CD14-positive monocyte (primary cell): ENCODE results near the gene MICAL2. TPM values are rescaled to one million over a fixed set of nuclear protein-coding genes. Genes with fewer than 3 reads are reported as not detected.
A peak's percentile ranks its signal among the peaks of the same experiment; 100 is the strongest.

Source experiments
- DNase-seq, 3 donors: peaks; one replicate each; pipeline ENCODE4 v3.0.0-alpha.2; 2011 to 2022
- H2AFZ ChIP-seq: 2 replicates; pipeline ENCODE4 v1.6.0; 2012; ENCODE audit warnings: mild to moderate bottlenecking, low read depth, low read length, inconsistent platforms; ENCODE audit not compliant: insufficient read depth, poor library complexity, severe bottlenecking
- H3K27ac ChIP-seq, 2 donors: 1 replicate in 1 of 2; 2 replicates in 1 of 2; pipeline ENCODE4 v1.5.1; 2012 to 2013; ENCODE audit warnings: low read length in 2 of 2, control low read depth in 1 of 2, inconsistent platforms in 1 of 2, low read depth in 1 of 2, mild to moderate bottlenecking in 1 of 2
- H3K27me3 ChIP-seq, 2 donors: one replicate each; pipeline versions ENCODE4 v1.6.0 to v1.6.1; 2011 to 2013; ENCODE audit warnings: low read length in 2 of 2; ENCODE audit not compliant: control insufficient read depth in 2 of 2, insufficient read depth in 2 of 2
- H3K36me3 ChIP-seq, 2 donors: replicated peaks in 1 of 2; 1 replicate in 1 of 2; 2 replicates in 1 of 2; pipeline versions ENCODE4 v1.5.1 to v1.6.1; 2012 to 2013; ENCODE audit warnings: low read length in 2 of 2, control low read depth in 1 of 2, inconsistent platforms in 1 of 2, mild to moderate bottlenecking in 1 of 2; ENCODE audit not compliant: insufficient read depth in 2 of 2, control insufficient read depth in 1 of 2
- H3K4me1 ChIP-seq, 2 donors: 1 replicate in 1 of 2; 2 replicates in 1 of 2; pipeline versions ENCODE4 v1.5.1 to v1.6.1; 2012 to 2013; ENCODE audit warnings: low read length in 2 of 2, control low read depth in 1 of 2, inconsistent platforms in 1 of 2, mild to moderate bottlenecking in 1 of 2, moderate library complexity in 1 of 2; ENCODE audit not compliant: insufficient read depth in 2 of 2, control insufficient read depth in 1 of 2
- H3K4me2 ChIP-seq: replicated peaks from 2 replicates; pipeline ENCODE3; 2012; ENCODE audit warnings: low read length, moderate library complexity, mild to moderate bottlenecking; ENCODE audit not compliant: poor library complexity, severe bottlenecking; ENCODE audit errors: extremely low read depth
- H3K4me3 ChIP-seq, 3 experiments: fragments of 200-600 bp in 1 of 3; sonication (generic) in 1 of 3; replicated peaks in 1 of 3; 1 replicate in 2 of 3; 2 replicates in 1 of 3; pipeline ENCODE4 v1.5.1; 2011 to 2013; ENCODE audit warnings: low read length in 3 of 3, mild to moderate bottlenecking in 3 of 3, control low read depth in 2 of 3, low read depth in 2 of 3, inconsistent platforms in 1 of 3, moderate library complexity in 1 of 3
- H3K79me2 ChIP-seq: 2 replicates; pipeline ENCODE4 v1.6.0; 2012; ENCODE audit warnings: mild to moderate bottlenecking, control low read depth, inconsistent platforms, low read length, moderate library complexity; ENCODE audit not compliant: insufficient read depth
- H3K9ac ChIP-seq: 2 replicates; pipeline ENCODE4 v1.6.0; 2017; ENCODE audit warnings: low read length, mild to moderate bottlenecking; ENCODE audit not compliant: insufficient read depth, poor library complexity, severe bottlenecking
- H3K9me3 ChIP-seq, 2 donors: replicated peaks in 1 of 2; 1 replicate in 1 of 2; 2 replicates in 1 of 2; pipeline versions ENCODE4 v1.5.1 to v1.6.1; 2012 to 2013; ENCODE audit warnings: low read length in 2 of 2, control low read depth in 1 of 2; ENCODE audit not compliant: control insufficient read depth in 1 of 2, insufficient read depth in 1 of 2
- H4K20me1 ChIP-seq: 2 replicates; pipeline ENCODE4 v1.6.0; 2012; ENCODE audit warnings: mild to moderate bottlenecking, low read length, control low read depth, moderate library complexity; ENCODE audit not compliant: insufficient read depth
- H3K27ac Mint-ChIP-seq, 7 donors: one replicate each; pipeline ENCODE4 v1.8.0; 2020; ENCODE audit warnings: mild to moderate bottlenecking in 7 of 7, mixed read lengths in 7 of 7, moderate library complexity in 6 of 7, inconsistent platforms in 2 of 7
- H3K27me3 Mint-ChIP-seq, 3 donors: one replicate each; pipeline ENCODE4 v1.8.0; 2021 to 2022; ENCODE audit warnings: low read depth in 3 of 3, mild to moderate bottlenecking in 3 of 3, mixed read lengths in 3 of 3, moderate library complexity in 3 of 3, inconsistent platforms in 1 of 3
- H3K36me3 Mint-ChIP-seq, 2 donors: one replicate each; pipeline ENCODE4 v1.8.0; 2020; ENCODE audit warnings: mixed read lengths in 2 of 2, inconsistent platforms in 1 of 2, mild to moderate bottlenecking in 1 of 2
- H3K4me1 Mint-ChIP-seq: one replicate; pipeline ENCODE4 v1.8.0; 2020; ENCODE audit warnings: mild to moderate bottlenecking, mixed read lengths
- H3K4me3 Mint-ChIP-seq, 2 donors: one replicate each; pipeline ENCODE4 v1.8.0; 2020; ENCODE audit warnings: mild to moderate bottlenecking in 2 of 2, mixed read lengths in 2 of 2, moderate library complexity in 1 of 2
- H3K9me3 Mint-ChIP-seq, 7 donors: one replicate each; pipeline ENCODE4 v1.8.0; 2020 to 2022; ENCODE audit warnings: mixed read lengths in 7 of 7, mild to moderate bottlenecking in 6 of 7, moderate library complexity in 6 of 7, inconsistent platforms in 2 of 7
- CTCF ChIP-seq: fragments of 200-600 bp; IDR thresholded peaks from one replicate; pipeline ENCODE4 v1.8.0; 2022; ENCODE audit warnings: antibody characterized with exemption, mild to moderate bottlenecking
- WGBS: methylation state at CpG from one replicate; pipeline ENCODE4 v1.1.5; 2013; ENCODE audit warnings: missing lambda C conversion rate; ENCODE audit not compliant: insufficient coverage; 5-methylcytosine and 5-hydroxymethylcytosine counted together
- intact Hi-C, 2 donors: fragments of 100-400 bp; cut with micrococcal nuclease; formaldehyde crosslinking; loops; one replicate each; pipeline versions ENCODE4 v1.15.0 to v1.15.1; 2023
- polyA plus RNA-seq, 3 donors: library from polyadenylated mRNA; depleted of rRNA in 1 of 3; unstranded in 2 of 3; stranded (reverse) in 1 of 3; fragments of 300-500 nt in 2 of 3; fragments of >200 nt in 1 of 3; fragmentation: Illumina TruSeq in 2 of 3; gene quantifications; 1 replicate in 2 of 3; 2 replicates in 1 of 3; pipeline ENCODE4 v1.2.3, GENCODE V29; 2012 to 2021

MICAL2 gene
- polyA plus RNA-seq, 3 donors, result 39.8 to 72.5 (median 44.0) TPM

GRCh38 chr11:12142176-12142575 is 31.8 kb downstream of the MICAL2 start:
- Histone ChIP-seq H3K9me3 (no peaks in the 10 kb centered on the region), H3K4me1 (peaks cover 11 to 14% of the 10 kb centered on the region in 2 donors), H3K9ac (no peak overlapping the region), H2AFZ (no peak overlapping the region), H3K79me2 (peaks cover 17% of the 10 kb centered on the region), H3K27ac (no peak overlapping the region), H3K4me2 (no peak overlapping the region), H3K36me3 (peaks cover 33 to 79% of the 10 kb centered on the region in 2 donors), H4K20me1 (peaks cover 61% of the 10 kb centered on the region), H3K27me3 (no peaks in the 10 kb centered on the region), H3K4me3 (no peak overlapping the region)
- Mint-ChIP-seq H3K27me3 (no peaks in the 10 kb centered on the region), H3K4me3 (no peak overlapping the region), H3K36me3 (peaks cover 75 to 84% of the 10 kb centered on the region in 2 donors), H3K9me3 (no peaks in the 10 kb centered on the region), H3K27ac (peak overlapping the region in 2 of 7 donors; percentile 8 to 26), H3K4me1 (peaks cover 19% of the 10 kb centered on the region)
- no peak for TF ChIP-seq CTCF
- DNase-seq, result no peak
- intact Hi-C loops, result no loop called here
- 100% methylated on average over 2 of the region's 2 CpGs for WGBS

GRCh38 chr11:12142909-12143308 is 32.5 kb downstream of the MICAL2 start:
- Histone ChIP-seq H2AFZ (no peak overlapping the region), H3K9me3 (no peaks in the 10 kb centered on the region), H3K79me2 (peaks cover 17% of the 10 kb centered on the region), H3K9ac (no peak overlapping the region), H3K4me1 (peaks cover 11 to 14% of the 10 kb centered on the region in 2 donors), H3K4me3 (no peak overlapping the region), H4K20me1 (peaks cover 67% of the 10 kb centered on the region), H3K4me2 (no peak overlapping the region), H3K36me3 (peaks cover 33 to 77% of the 10 kb centered on the region in 2 donors), H3K27me3 (no peaks in the 10 kb centered on the region), H3K27ac (no peak overlapping the region)
- H3K36me3 Mint-ChIP-seq, result peaks cover 74 to 83% of the 10 kb centered on the region in 2 donors
- H3K4me1 Mint-ChIP-seq, result peaks cover 18% of the 10 kb centered on the region
- intact Hi-C loops, result no loop called here
- H3K9me3 Mint-ChIP-seq, result no peaks in the 10 kb centered on the region
- TF ChIP-seq CTCF, result no peak
- H3K27me3 Mint-ChIP-seq, result no peaks in the 10 kb centered on the region
- no peak for DNase-seq
- H3K27ac Mint-ChIP-seq, result peak overlapping the region in 2 of 7 donors; percentile 30 to 51
- no peak overlapping the region for H3K4me3 Mint-ChIP-seq
- 92% methylated on average over 2 of the region's 3 CpGs for WGBS
